GM18526 (cell line): ENCODE data around the gene PIGR.

ENCODE experiments used
- POLR2A ChIP-seq: IDR thresholded peaks from 3 replicates; pipeline ENCODE4 v1.6.1; 2011; ENCODE audit not compliant: insufficient read length; ENCODE audit errors: extremely low read depth

Gene PIGR

DNA sequence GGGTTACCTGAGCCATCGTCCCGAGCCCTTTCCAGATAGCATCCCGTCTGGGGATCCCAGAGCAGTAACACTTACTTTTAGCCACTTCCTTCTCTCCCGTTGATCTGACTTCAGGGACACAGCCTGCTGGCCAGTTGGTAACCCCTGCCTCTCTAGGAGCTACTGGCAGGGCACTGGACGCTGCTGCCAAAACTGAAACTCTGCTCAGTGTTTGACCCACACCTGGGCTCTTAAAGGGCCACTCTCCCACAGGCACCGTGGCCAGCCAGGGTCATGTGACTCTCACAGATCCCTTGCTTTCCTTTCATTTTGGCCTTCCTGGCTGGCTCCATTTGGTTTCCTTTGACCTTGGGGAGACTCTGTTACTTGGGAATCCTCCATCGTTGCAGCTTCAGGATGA, at the start of gene PIGR:
TSS of gene PIGR (minus strand) at position 206 of the 400 bp plus-strand sequence. CDS start 5,935 bp downstream, outside the sequence.
- no peak for TF ChIP-seq POLR2A

- no peak for TF ChIP-seq POLR2A
Measured at GRCh38 chr1:206992790-206993189, 46.5 kb upstream of the PIGR start.

DNA sequence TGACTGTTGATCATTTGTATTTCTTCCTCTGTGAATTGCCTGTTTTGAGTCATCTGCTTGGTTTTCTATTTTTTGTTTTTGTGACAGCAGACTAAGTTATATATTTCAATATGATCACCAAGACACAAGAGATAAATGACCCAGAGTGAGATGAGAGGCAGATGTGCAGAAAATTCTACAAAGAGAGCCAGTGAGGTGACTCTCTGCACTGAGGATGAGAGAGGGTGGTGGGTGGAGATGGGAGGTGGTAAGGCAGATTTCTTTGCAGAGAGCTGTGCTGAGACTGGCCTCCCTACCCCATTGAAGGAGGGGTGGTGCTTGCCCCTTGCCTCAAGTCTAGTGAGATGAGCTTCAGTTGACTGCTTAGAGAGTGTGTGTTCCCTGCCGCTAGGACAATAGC, 41.6 kb upstream of the PIGR start:
- TF ChIP-seq POLR2A, result no peak

DNA sequence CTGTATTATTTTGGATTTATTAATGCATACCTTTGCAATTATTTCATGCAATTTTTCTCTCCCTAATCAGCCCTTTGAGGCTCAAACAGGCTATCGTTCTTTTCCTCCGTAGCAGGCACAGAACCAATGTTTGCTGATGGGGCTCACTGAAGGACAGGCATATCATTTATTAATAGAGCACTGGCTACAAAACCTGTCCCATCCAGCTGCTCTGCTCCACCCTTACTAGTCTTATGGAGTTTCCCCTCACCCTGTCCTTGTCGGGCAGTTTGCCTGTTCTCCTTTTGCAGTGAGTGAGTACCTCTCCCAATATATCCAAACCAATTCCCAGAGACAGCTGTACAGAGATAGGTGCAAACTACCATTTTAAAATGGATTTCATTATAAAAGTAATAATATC, 40.6 kb upstream of the PIGR start:
- TF ChIP-seq POLR2A, result no peak

DNA sequence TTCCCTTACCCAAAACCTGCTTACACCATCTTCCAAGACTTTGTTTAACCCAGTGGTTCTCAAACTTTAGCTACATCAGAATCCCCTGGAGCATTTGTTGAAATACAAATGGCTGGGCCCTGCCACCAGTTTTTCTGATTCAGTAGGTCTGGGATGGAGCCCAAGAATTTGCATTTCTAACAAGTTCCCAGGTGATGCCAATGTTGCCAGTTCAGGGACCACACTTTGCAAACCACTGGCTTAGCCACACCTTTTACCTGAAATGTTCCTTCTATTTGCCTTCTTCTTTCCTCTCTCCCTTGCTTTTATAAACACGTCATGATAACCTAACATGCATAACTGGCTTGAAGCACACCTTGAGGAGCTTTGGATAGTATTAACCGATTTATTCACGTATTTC, 40.1 kb upstream of the PIGR start:
- TF ChIP-seq POLR2A, result no peak

- TF ChIP-seq POLR2A, result no peak
Measured at GRCh38 chr1:206985162-206985749, 39.0 kb upstream of the PIGR start.

GRCh38 chr1:206982216-206982615, 36.0 kb upstream of the PIGR start:
- TF ChIP-seq POLR2A, result no peak

- TF ChIP-seq POLR2A, result no peak
Measured at GRCh38 chr1:206979379-206980043, 33.2 kb upstream of the PIGR start.

DNA sequence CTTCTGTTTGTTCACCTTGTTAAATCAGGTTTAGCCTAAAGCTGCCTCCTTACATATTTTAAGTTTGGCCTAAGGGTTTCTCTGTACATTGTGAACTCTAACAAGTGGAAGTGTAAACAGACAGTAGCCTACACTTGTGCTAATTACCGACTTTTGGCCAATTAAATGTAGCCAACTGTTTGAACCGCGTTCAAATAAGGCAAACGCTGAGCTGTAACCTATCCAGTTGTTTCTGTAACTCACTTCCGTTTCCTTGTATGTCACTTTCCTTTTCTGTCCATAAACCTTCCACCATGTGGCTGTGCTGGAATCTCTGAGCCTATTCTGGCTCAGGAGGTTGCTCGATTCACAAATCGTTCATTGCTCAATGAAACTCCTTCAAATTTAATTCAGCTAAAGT, 32.0 kb upstream of the PIGR start:
- no peak for TF ChIP-seq POLR2A

- no peak for TF ChIP-seq POLR2A
Measured at GRCh38 chr1:206975306-206975705, 29.0 kb upstream of the PIGR start.

DNA sequence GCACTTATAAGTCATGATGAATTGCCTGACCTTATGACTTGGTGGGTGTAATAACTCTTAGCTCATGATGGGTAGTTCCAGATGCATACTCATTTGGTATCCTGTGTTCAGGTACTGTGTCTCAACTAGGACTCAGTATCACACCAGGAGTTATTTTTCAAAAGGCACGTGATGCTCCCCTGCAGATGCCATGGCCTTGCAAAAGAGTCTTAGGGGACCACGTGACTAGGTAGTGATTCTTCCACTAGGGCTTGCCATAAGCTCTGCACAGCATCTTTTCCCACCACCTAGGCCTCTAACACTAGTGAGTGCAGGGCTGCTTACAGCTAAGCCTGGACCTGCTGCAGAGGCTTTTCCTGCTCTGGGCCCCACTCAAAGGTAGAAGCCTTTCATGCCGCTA, 27.9 kb upstream of the PIGR start:
- no peak for TF ChIP-seq POLR2A

- TF ChIP-seq POLR2A, result no peak
Measured at GRCh38 chr1:206972728-206973127, 26.5 kb upstream of the PIGR start.

- TF ChIP-seq POLR2A, result no peak
Measured at GRCh38 chr1:206971029-206971655, 24.9 kb upstream of the PIGR start.

- no peak for TF ChIP-seq POLR2A
Measured at GRCh38 chr1:206970446-206970845, 24.2 kb upstream of the PIGR start, which contains the start of gene FCAMR. Gene FCAMR (minus strand): TSS chr1:206970460. CDS start chr1:206970125, 335 bp downstream.

- TF ChIP-seq POLR2A, result no peak
Measured at GRCh38 chr1:206969090-206969489, 22.8 kb upstream of the PIGR start.

GRCh38 chr1:206967096-206967849, 21.0 kb upstream of the PIGR start:
- TF ChIP-seq POLR2A, result no peak

DNA sequence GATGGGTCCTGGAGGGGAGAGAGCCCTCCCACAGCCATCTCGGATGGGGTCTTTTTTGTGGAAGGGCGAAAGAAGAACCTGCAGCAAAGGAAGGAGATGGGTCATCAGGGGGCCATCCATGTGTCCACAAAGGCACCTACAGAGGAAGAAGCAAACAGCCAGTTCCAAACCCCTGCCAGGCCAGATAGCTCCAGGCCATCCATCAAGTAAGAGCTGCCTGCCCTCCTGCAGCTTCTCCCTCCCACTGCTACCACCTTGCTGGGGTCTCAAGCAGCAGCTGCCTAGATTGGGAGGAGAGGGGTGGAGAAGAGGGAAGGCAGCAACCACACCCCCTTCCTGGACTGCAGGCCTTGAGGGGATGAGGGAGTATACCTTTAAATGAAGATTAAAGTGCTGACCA, 19.5 kb upstream of the PIGR start:
- TF ChIP-seq POLR2A, result no peak
